DOHH2 (cell line): ENCODE data around the gene BANP.

Source experiments
- EZH2phosphoT487 ChIP-seq: fragments of 200-600 bp; sonication (generic); IDR thresholded peaks from 2 replicates; pipeline ENCODE4 v1.6.1; 2017; ENCODE audit warnings: borderline replicate concordance, mild to moderate bottlenecking, antibody characterized with exemption, low read length, moderate library complexity, mixed read lengths
- TF ChIP-seq, protein P1 (sequence below): fragments of 200-600 bp; sonication (generic); IDR thresholded peaks from one replicate; pipeline ENCODE4 v1.5.1; 2014; ENCODE audit warnings: antibody characterized with exemption, mild to moderate bottlenecking, low read depth, low read length; ENCODE audit not compliant: poor library complexity, severe bottlenecking

DNA sequence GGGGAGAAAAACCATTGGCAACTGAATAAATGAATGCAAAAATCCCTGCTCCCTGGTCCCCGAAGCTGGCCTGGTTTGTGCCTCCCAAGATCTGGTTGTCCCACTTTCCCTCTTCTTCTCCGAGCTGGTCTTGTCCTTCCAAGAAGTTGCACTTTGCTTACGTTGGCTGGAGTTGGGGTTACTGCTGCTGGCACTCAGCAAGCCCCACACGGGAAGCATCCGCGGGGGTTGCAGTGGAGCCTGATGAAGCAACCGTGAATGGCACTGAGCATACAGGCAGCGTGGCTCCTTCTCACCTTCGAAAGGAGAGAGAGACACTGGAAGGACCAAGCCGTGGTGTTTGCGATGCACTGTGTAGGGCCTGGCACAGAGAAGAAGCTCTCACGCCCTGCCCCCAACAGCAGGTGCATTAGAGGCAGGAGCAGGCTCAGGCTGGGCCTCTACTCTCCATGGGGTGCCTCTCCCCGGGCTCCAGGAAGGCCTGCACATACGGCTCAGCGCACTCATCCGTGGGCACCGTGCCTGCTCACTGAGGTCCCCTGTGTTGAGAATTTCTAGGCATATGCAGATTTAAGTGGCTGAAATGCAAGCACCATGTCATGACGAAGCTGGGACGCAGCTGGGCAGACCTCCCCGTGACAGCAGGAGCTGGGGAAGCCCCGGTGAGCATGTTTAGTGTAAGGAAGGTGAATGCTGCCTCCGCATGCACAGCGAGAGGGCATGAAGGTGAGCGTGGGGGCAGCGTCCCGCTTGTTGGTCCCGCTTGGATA, 27.0 kb upstream of the BANP start:
- TF ChIP-seq, protein P1, sequence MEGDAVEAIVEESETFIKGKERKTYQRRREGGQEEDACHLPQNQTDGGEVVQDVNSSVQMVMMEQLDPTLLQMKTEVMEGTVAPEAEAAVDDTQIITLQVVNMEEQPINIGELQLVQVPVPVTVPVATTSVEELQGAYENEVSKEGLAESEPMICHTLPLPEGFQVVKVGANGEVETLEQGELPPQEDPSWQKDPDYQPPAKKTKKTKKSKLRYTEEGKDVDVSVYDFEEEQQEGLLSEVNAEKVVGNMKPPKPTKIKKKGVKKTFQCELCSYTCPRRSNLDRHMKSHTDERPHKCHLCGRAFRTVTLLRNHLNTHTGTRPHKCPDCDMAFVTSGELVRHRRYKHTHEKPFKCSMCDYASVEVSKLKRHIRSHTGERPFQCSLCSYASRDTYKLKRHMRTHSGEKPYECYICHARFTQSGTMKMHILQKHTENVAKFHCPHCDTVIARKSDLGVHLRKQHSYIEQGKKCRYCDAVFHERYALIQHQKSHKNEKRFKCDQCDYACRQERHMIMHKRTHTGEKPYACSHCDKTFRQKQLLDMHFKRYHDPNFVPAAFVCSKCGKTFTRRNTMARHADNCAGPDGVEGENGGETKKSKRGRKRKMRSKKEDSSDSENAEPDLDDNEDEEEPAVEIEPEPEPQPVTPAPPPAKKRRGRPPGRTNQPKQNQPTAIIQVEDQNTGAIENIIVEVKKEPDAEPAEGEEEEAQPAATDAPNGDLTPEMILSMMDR = no peak
- TF ChIP-seq EZH2phosphoT487 = no peak
